Endometrial microvascular endothelial cells (primary cell): ENCODE data around the gene VSIG8. TPM values are rescaled to one million over a fixed set of nuclear protein-coding genes. Genes with fewer than 3 reads are reported as not detected.

Source experiments
- in situ Hi-C: cut with HindIII; loops from 2 replicates; pipeline ENCODE4 v1.10.0; 2017; ENCODE audit warnings: low sequenced_read_pairs, low pct_unique_long_range_greater_than_20kb; ENCODE audit errors: inconsistent ontology term
- total RNA-seq: library from RNA; depleted of rRNA; stranded (reverse); fragments of >200 nt; gene quantifications from one replicate; pipeline ENCODE4 v1.2.3, GENCODE V29; 2015; ENCODE audit errors: inconsistent ontology term

VSIG8 gene
- total RNA-seq, 1 donor from 2014 or later: not detected

GRCh38 chr1:159843459-159843858, 19.0 kb downstream of the VSIG8 start:
- in situ Hi-C loops: no loop called here

DNA sequence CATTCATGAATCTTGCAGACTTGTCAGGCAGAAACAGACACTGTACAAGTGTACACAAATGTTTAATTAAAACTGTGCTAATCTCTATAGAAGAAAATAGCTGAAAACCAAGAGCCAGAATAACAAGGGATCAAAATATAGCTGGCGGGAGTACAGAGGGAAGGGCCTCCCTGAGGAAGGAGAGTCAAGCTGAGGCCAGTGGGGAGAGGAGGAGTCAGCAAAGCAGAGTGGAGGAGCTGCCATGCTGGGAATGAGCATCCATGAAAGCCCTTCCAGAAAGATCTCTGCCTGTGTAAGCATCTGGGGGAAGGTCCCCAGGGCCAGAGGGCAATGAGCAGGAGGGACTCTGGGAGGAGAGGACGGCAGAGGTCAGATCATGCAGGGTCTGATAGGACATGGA, 20.7 kb downstream of the VSIG8 start:
- in situ Hi-C loops: no loop called here

DNA sequence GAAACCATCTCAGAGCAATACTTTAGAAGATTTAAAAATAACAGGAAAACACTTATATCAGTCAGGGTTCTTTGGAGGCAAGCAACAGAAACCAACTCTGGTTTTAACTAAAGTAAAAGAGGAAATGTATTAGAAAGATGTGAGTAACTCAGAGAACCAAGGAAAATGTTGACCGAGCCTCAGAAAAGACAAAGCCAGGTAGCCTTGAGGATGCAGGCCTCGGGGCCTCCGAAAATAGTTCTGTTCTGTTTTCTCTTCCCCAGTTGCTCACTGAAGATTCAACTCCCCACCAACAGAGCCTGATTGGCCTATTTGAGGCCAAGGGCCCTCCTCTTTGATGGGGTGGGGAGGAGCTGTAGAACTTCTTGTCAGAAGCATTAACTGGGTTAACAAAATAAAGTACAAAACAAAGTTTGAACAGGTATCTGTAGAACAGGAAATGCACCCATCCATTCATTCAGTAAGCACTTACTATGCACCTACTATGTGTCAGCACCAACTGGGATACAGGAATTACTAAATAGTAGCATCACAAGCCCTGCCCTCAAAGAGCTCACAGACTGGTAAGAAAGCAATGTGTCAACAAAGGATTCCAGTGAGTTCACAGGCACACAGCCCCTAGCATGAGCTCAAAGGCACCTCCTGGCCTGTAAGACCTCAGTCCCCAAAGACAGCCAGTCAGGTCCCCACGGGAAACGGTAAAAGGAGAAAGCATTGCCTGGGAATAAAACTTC, 23.2 kb downstream of the VSIG8 start:
- in situ Hi-C loops: no loop called here

GRCh38 chr1:159838715-159839114, 23.7 kb downstream of the VSIG8 start:
- in situ Hi-C loops: no loop called here

DNA sequence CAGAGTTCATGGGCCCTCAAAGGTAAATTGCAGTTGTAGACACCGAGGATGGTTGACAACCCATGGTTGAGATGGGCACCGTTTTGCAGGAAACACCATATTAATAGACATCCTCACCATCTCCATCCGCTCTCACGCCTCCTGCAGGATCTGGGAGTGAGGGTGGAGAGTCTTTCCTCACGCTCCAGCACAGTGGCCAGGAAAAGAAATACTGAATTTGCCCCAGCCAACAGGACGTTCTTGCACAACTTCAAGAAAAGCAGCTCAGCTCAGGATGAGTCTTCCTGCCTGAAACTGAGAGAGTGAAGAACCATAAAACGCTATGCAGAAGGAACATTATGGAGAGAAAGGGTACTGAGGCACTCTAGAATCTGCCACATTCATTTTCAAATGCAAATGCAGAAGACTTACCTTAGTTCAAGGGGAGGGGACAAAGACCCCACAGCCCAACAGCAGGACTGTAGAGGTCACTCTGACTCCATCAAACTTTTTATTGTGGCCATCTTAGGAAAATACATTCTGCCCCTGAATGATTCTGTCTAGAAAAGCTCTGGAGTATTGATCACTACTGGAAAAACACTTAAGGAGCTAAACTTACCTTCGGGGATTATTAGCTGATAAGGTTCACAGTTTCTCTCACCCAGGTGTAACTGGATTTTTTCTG, 26.5 kb downstream of the VSIG8 start:
- in situ Hi-C loops: no loop called here

DNA sequence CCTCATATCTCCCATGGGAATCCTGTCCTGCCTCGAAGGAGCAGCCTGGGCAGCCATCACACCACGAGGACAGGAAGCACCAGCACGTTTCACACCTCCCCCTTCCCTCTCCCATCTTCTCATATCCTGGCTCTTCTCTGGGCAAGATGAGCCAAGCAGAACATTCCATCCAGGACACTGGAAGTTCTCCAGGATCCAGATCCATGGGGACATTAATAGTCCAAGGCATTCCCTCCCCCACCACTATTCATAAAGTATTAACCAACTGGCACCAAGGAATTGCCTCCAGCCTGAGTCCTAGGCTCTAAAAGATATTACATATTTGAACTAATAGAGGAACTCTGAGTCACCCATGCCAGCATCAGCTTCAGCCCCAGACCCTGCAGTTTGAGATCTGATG, 27.1 kb downstream of the VSIG8 start:
- in situ Hi-C loops: no loop called here

DNA sequence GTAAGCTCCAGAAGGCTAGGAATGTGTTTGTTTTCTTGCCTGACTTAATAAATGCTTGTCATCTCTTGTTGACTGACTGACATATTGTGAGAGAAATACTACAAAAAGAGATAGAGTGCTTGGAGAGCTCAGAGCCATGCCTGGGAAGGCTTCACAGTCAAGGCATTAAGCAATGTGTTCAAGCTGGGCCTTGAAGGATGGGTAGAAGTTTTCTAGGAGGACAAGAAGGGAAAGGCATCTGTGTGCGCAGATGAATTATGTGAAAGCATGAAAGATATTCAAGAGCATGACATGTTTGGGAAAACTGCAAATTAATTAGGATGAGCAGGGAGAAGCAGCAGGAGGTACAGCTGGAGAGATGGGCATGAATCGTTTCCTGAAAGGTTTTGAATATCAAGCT, 30.1 kb downstream of the VSIG8 start:
- in situ Hi-C loops: no loop called here

- in situ Hi-C loops: no loop called here
Measured at GRCh38 chr1:159831412-159832141, 30.9 kb downstream of the VSIG8 start.

DNA sequence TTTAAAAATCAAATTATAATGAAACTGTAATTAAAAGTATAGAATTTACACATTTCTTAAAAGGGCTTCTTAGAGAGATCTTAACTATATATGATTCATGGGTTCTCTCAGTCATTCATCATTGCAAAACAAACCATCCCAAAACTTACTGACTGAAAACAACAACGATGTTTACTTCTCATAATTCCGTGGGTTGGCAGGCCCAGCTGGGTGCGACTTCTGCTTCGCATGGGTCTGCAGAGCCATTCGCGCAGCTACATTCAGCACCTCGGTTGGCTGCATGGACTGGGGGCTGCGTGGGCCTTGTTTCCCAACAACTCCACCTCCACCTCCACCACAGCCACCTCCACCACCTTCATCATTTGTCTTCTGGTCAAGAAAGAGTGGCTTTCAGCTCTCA, 31.7 kb downstream of the VSIG8 start:
- in situ Hi-C loops: no loop called here

- in situ Hi-C loops: no loop called here
Measured at GRCh38 chr1:159829822-159830465, 32.5 kb downstream of the VSIG8 start.

GRCh38 chr1:159829273-159829634, 33.2 kb downstream of the VSIG8 start:
- in situ Hi-C loops: no loop called here

DNA sequence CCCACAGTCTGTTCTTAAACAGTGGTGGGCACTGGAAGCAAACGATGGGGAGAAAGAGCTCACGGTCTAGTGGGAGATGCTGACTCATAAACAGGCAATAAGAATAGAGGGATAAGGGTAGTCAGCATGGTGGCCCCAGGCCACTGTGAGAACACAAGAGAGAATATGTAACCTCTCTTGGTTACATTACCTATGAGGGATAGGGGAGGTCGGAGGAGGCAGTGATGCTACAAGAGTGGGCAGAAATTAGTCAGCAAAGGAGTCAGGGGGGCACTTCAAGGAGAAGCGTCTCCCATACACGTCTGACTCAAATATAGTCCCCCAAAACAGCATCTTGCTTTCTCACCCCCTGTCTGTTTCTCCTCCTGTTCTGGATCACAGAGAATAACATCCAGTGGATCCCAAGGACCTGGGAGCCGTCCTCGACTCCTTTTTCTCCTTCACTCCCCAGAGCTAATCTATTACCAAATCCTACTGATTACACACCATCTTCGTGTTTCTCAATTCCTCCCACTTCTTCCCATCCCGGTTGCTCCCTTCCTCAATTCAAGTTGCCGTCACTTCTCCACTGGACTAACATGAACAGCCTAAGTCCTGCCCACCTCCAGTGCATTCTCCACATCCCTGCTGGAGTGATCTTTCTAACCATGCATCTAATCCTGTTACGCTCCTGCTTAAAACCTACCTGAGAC, 33.7 kb downstream of the VSIG8 start:
- in situ Hi-C loops: no loop called here

- in situ Hi-C loops: no loop called here
Measured at GRCh38 chr1:159828176-159828575, 34.3 kb downstream of the VSIG8 start.

- in situ Hi-C loops: no loop called here
Measured at GRCh38 chr1:159827549-159827948, 34.9 kb downstream of the VSIG8 start.

GRCh38 chr1:159827102-159827490, 35.4 kb downstream of the VSIG8 start:
- in situ Hi-C loops: no loop called here

DNA sequence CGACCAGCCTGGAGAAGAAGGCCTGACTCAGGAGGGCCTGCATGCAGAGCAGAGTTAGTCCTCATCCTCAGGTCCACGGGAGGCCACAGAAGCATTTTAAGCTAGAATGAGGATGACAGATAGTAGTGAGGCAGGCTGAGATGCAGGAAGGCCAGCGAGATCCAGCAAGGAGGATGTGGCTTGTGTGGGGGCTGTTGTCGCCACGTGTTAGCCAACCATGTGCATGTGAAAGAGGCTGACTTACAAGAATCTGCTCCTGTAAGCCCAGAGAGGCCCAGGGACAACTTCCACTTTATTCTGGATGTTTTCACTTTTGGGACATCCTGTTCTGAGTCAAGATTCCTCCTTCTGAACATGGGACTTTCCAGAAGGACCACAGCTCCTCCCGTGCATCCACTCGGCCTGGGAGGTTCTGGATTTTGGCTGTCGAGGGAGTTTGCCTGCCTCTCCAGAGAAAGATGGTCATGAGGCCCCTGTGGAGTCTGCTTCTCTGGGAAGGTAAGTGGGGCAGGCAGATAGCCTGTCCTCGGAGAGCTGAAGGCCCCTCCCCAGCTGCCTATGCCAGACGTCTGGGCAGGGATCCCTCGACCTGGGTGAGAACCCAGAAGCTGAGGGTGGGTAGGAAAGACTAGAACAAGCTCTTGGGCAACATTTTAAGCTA, 35.9 kb downstream of the VSIG8 start, which contains the start of gene SLAMF8:
TSS of gene SLAMF8 (plus strand) at position 433 of the 661 bp plus-strand sequence. CDS start at position 459, 26 bp downstream.
- in situ Hi-C loops: no loop called here

DNA sequence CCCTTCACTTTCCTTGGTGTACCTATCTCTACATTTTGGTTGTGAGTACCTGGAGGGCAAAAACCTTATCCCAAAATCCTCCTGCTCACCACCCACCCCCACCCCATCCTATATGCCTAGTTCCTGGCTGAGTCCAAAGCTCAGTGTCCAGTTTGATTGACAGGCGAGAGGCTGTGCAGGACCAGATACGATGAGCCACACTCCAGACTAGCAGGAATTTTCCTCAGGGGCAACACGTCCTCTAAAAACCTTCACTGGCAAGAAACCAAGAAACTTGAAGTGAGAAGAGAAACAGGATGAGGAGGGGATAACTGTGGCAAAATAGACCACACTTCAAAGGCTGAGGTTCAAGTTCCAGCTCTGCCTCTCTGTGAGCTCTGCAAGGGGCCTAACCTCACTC, 36.9 kb downstream of the VSIG8 start:
- in situ Hi-C loops: no loop called here

DNA sequence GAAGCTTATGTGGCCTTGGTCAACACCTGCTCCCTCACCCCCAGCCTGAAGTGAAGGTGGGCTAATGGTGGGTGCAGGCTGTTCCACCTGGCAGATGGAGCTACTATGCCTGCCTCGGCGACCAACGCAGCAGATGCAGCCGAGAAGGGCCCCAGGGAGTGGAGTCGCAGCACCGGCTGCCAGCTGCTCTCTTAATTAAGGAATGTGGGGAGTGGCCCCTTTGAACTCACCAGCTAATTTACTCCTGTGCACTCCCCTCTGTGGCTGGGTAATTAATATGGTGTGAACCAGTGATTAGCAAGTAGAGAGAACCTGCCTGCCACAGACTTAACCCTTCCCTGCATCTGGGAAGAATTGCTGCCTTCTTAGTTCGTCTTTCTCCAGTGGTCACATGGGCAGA, 39.1 kb downstream of the VSIG8 start:
- in situ Hi-C loops: no loop called here
